SK-N-MC (cell line): Measurements from ENCODE around the gene OPCML.

Experiments
- DNase-seq: peaks from one replicate; pipeline ENCODE4 v3.0.0-alpha.2; 2011; ENCODE audit warnings: low read depth, low spot score
- H3K27ac ChIP-seq: fragments of 200-600 bp; sonication (generic); 2 replicates; pipeline ENCODE4 v1.5.1; 2016; ENCODE audit warnings: mixed run types
- H3K36me3 ChIP-seq: fragments of 200-600 bp; sonication (generic); 2 replicates; pipeline ENCODE4 v1.6.1; 2017; ENCODE audit warnings: antibody characterized with exemption, low read length, mixed read lengths; ENCODE audit not compliant: insufficient read depth
- H3K4me3 ChIP-seq: fragments of 200-600 bp; sonication (generic); 2 replicates; pipeline ENCODE4 v1.5.1; 2016
- H3K9ac ChIP-seq: fragments of 200-600 bp; sonication (generic); 2 replicates; pipeline ENCODE4 v1.8.0; 2017; ENCODE audit warnings: mixed run types, mixed read lengths; ENCODE audit not compliant: insufficient read length
- H3K9me3 ChIP-seq: fragments of 200-600 bp; sonication (generic); 2 replicates; pipeline ENCODE4 v1.6.1; 2017; ENCODE audit warnings: low read depth, mild to moderate bottlenecking, antibody characterized with exemption, low read length, moderate library complexity, mixed read lengths
- EZH2 ChIP-seq: fragments of 200-600 bp; sonication (generic); IDR thresholded peaks from one replicate; pipeline ENCODE4 v1.6.1; 2017; ENCODE audit warnings: antibody characterized with exemption
- FOXP2 ChIP-seq: optimal IDR thresholded peaks from 2 replicates; pipeline ENCODE3; 2011; ENCODE audit warnings: mild to moderate bottlenecking, moderate library complexity; ENCODE audit not compliant: insufficient read depth; ENCODE audit errors: extremely low read length, control extremely low read depth
- POLR2AphosphoS5 ChIP-seq: IDR thresholded peaks from 2 replicates; pipeline ENCODE4 v1.6.1; 2012; ENCODE audit warnings: mild to moderate bottlenecking, low read depth, low read length, borderline replicate concordance

The OPCML gene

GRCh38 chr11:133547808-133548494 is 15.7 kb upstream of the OPCML start:
- Histone ChIP-seq H3K36me3 (no peaks in the 10 kb centered on the region), H3K27ac (no peak overlapping the region), H3K9ac (no peak overlapping the region), H3K9me3 (no peaks in the 10 kb centered on the region), H3K4me3 (no peak overlapping the region)
- no peak for TF ChIP-seq EZH2
- TF ChIP-seq FOXP2: no peak
- TF ChIP-seq POLR2AphosphoS5: no peak
- DNase-seq: no peak

DNA sequence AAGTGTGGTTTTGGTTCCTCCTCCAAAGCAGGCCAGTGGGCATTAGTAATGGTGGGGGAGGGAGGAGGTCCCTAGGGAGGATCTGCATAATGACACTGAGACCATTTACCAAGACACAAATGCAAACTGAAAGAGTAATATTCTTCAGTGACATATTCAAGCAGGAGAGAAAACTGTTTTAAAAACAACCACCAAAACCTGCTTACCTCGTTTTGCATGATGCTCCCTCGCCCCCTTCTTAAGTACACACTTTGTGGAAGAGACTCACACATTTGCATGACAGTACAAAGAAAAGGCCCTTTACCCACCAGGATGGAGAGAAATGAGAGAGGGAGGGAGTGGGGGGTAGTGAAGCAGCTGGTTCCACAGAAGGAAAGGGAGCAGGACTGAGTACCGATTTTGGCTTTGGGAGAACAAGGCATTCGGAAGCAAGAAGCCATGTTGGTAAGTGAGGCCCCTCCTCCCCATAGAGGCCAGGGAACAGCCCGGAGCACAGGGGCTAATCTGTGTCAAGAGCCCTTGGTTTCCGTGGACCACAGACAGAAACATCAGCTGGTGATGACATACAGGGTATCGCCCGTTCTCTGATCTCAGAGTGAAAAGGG is 13.0 kb upstream of the OPCML start:
- no peak for TF ChIP-seq POLR2AphosphoS5
- no peak for TF ChIP-seq FOXP2
- no peak overlapping the region for H3K9ac ChIP-seq
- H3K36me3 ChIP-seq: no peaks in the 10 kb centered on the region
- H3K4me3 ChIP-seq: no peak overlapping the region
- H3K27ac ChIP-seq: no peak overlapping the region
- no peak for DNase-seq
- no peaks in the 10 kb centered on the region for H3K9me3 ChIP-seq

DNA sequence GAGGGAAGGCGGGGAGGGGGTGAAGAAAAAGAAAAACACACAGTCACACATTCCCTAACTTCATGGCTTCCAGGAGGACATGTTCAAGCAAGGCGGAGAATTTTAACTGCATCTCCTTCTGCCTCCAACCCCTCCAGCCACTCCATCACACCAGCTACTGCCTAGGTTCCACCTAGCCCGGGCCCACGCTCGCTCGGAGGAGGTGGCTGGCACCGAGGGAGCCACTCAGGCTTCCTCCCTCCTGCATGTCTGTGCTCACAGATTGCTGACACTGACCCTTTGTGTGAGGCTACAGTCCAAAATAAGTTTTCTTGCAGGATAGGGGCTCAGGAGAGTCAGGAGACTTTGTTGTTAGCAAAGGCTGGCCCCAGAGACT is 9.4 kb upstream of the OPCML start:
- H3K4me3 ChIP-seq: no peak overlapping the region
- H3K36me3 ChIP-seq: no peaks in the 10 kb centered on the region
- no peak overlapping the region for H3K9ac ChIP-seq
- DNase-seq: no peak
- H3K27ac ChIP-seq: no peak overlapping the region
- TF ChIP-seq EZH2: no peak
- TF ChIP-seq POLR2AphosphoS5: no peak
- no peak for TF ChIP-seq FOXP2
- no peaks in the 10 kb centered on the region for H3K9me3 ChIP-seq

GRCh38 chr11:133541021-133541719 is 8.9 kb upstream of the OPCML start:
- no peaks in the 10 kb centered on the region for H3K9me3 ChIP-seq
- no peak overlapping the region for H3K4me3 ChIP-seq
- H3K27ac ChIP-seq: no peak overlapping the region
- no peak for DNase-seq
- no peak overlapping the region for H3K9ac ChIP-seq
- no peak for TF ChIP-seq EZH2
- TF ChIP-seq FOXP2: no peak
- no peak for TF ChIP-seq POLR2AphosphoS5
- H3K36me3 ChIP-seq: no peaks in the 10 kb centered on the region

DNA sequence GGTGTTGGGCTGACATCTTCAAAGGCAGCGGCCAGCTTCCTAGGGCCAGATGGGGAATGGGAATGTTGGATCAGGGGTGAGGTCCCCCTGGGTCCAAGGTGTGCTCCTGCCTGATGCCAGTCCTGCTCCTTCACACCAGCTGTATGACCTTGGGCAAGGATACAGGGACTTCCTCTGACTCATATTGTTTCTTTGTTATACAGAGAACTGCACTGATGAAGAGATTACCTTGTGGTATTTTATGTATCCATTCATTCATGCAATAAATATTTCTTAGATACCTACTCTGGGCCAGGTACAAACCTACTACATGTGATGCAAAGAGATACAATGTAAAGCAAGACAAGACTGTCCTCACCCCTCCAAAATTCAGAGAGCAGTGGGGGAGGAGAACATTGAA is 3.9 kb upstream of the OPCML start:
- no peaks in the 10 kb centered on the region for H3K9me3 ChIP-seq
- H3K4me3 ChIP-seq: no peak overlapping the region
- H3K36me3 ChIP-seq: no peaks in the 10 kb centered on the region
- DNase-seq: no peak
- TF ChIP-seq FOXP2 (no peak), POLR2AphosphoS5 (no peak), EZH2 (no peak)
- H3K27ac ChIP-seq: no peak overlapping the region
- no peak overlapping the region for H3K9ac ChIP-seq

DNA sequence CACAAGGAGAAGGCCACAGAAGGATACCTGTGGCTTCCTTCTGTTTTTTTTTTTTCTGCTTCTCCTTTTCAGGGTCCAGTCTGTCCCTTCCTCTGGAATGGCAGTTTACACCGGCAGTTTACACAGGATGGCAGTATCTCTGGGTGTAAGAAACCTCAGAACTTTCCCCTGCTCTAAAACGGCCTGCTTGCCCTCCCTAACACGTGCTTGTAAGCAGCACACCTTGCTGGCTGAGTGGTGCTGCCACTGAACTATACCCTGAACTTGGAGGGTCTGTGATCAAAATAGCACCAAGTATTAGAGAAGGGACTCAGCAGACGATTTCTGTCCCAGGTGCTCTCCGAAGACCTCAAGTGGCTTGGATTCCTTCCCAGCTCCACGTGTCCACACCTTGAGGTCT is 904 bp upstream of the OPCML start:
- H3K9me3 ChIP-seq: no peaks in the 10 kb centered on the region
- TF ChIP-seq POLR2AphosphoS5 (no peak), FOXP2 (no peak), EZH2 (no peak)
- no peaks in the 10 kb centered on the region for H3K36me3 ChIP-seq
- no peak for DNase-seq
- no peak overlapping the region for H3K4me3 ChIP-seq
- H3K27ac ChIP-seq: no peak overlapping the region
- no peak overlapping the region for H3K9ac ChIP-seq

DNA sequence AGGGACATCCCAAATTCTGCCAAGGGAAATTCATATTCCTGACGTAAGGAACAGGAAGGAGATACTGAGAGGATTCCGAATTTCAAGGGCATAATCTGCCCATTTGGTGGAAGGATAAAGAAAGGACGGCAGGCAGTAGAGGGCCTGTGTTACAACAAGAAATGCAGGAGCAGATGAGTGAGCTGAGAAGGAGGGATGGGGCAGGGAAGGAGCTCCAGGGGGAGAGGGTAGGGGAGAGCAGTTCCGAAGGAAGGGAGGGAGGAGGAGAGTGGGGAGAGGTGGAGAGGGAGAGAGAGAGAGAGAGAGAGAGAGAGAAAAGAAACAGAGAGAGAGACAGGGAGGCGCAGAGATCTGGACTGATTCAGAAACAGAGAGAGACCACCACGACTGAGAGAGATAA is 843 bp downstream of the OPCML start:
- Histone ChIP-seq H3K4me3 (no peak overlapping the region), H3K27ac (no peak overlapping the region), H3K9ac (no peak overlapping the region), H3K36me3 (no peaks in the 10 kb centered on the region), H3K9me3 (no peaks in the 10 kb centered on the region)
- no peak for TF ChIP-seq POLR2AphosphoS5
- no peak for TF ChIP-seq EZH2
- TF ChIP-seq FOXP2: no peak
- no peak for DNase-seq

GRCh38 chr11:133530501-133530835 is 1.8 kb downstream of the OPCML start:
- no peaks in the 10 kb centered on the region for H3K9me3 ChIP-seq
- DNase-seq: no peak
- no peak overlapping the region for H3K4me3 ChIP-seq
- H3K27ac ChIP-seq: no peak overlapping the region
- H3K9ac ChIP-seq: no peak overlapping the region
- no peaks in the 10 kb centered on the region for H3K36me3 ChIP-seq
- TF ChIP-seq FOXP2: no peak
- TF ChIP-seq EZH2: no peak
- no peak for TF ChIP-seq POLR2AphosphoS5
